Right lobe of liver (tissue), 4 donors: ENCODE measurements around the gene ANO7.

Experiments used
- CTCF ChIP-seq, 4 donors: fragments of 200-600 bp in 3 of 4; fragments of 450-650 bp in 1 of 4; IDR thresholded peaks; one replicate each; pipeline versions ENCODE4 v1.5.1 to v1.8.0; 2016 to 2022; ENCODE audit warnings: antibody characterized with exemption in 4 of 4, mild to moderate bottlenecking in 2 of 4
- POLR2A ChIP-seq: fragments of 450-650 bp; IDR thresholded peaks from one replicate; pipeline ENCODE4 v1.6.1; 2017; ENCODE audit warnings: antibody characterized with exemption, mild to moderate bottlenecking
- donor health status: DM: no; HTN: no; CAD: no.
- donor health status: DM: no; HTN: no; CAD: no.
- donor health status: DM: no; HTN: yes; CAD: no.

- TF ChIP-seq CTCF (IDR thresholded peaks at IDR 0.05) (no peak), POLR2A (no peak)
Measured at GRCh38 chr2:241187101-241187917, 1.2 kb upstream of the ANO7 start.
